HL-60 (cell line): ENCODE results near the gene ZNF124.

Experiments
- POLR2AphosphoS5 ChIP-seq: IDR thresholded peaks from 2 replicates; pipeline ENCODE4 v1.6.1; 2012; ENCODE audit warnings: low read depth
- REST ChIP-seq: IDR thresholded peaks from 2 replicates; pipeline ENCODE4 v1.6.1; 2012; ENCODE audit warnings: low read depth; ENCODE audit not compliant: insufficient replicate concordance
- SPI1 ChIP-seq: IDR thresholded peaks from 2 replicates; pipeline ENCODE4 v1.6.1; 2012; ENCODE audit warnings: low read depth, mild to moderate bottlenecking, borderline replicate concordance
- TF ChIP-seq, protein P1 (sequence below): IDR thresholded peaks from one replicate; pipeline ENCODE4 v1.5.1; 2011; ENCODE audit warnings: low read length, control low read depth, inconsistent platforms; ENCODE audit not compliant: insufficient read depth

DNA sequence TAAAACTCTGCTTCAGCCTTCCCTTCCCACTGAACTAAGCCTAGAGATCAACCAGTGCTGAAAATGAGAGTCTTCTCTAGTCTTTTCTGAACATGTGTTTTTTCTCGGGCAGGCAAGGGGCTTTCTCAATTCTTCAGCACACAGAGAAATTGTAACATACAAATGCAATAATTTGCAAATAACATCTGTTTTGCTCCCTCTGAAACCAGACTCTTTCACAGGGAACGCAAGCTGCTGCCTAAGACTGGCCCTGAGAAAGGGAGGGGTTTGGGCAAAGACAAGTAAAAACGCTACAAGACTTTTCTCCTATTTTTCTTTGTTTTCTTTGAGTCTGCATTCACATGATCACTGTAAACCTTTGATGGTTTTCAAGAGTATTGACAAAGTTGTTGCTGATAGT is 44.4 kb upstream of the ZNF124 start:
- TF ChIP-seq, protein P1, sequence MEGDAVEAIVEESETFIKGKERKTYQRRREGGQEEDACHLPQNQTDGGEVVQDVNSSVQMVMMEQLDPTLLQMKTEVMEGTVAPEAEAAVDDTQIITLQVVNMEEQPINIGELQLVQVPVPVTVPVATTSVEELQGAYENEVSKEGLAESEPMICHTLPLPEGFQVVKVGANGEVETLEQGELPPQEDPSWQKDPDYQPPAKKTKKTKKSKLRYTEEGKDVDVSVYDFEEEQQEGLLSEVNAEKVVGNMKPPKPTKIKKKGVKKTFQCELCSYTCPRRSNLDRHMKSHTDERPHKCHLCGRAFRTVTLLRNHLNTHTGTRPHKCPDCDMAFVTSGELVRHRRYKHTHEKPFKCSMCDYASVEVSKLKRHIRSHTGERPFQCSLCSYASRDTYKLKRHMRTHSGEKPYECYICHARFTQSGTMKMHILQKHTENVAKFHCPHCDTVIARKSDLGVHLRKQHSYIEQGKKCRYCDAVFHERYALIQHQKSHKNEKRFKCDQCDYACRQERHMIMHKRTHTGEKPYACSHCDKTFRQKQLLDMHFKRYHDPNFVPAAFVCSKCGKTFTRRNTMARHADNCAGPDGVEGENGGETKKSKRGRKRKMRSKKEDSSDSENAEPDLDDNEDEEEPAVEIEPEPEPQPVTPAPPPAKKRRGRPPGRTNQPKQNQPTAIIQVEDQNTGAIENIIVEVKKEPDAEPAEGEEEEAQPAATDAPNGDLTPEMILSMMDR: no peak
- TF ChIP-seq SPI1 (no peak), POLR2AphosphoS5 (no peak), REST (no peak)
